Measurements from ENCODE around the gene PHAF1. TPM values are rescaled to one million over a fixed set of nuclear protein-coding genes. Genes with fewer than 3 reads are reported as not detected.

Gene PHAF1
- total and polyA plus RNA-seq, 2 of the 13 experiments (the other 11 are each of a cell fraction or from before 2014, with no cell fraction given): 48.3 to 174 TPM

GRCh38 chr16:67183627-67184452, 74.1 kb downstream of the PHAF1 start, which contains the start of gene MATCAP1 (continued):
- TF ChIP-seq SP140L (CRISPR knock-in tag; IDR thresholded peaks at IDR 0.05; ENCODE audit: borderline replicate concordance) (no peak), MXI1 (IDR thresholded peaks at IDR 0.05; ENCODE audit: borderline replicate concordance, low read depth, low read length) (peak; percentile 79; the same call in 1 of the 3 replicates), SYNCRIP (IDR thresholded peaks at IDR 0.05; ENCODE audit: insufficient read depth, low read depth, low read length) (no peak), ZNF44 (CRISPR knock-in tag; IDR thresholded peaks at IDR 0.05) (peak; percentile 80; the same call in 1 of the 2 replicates), ZNF552 (CRISPR knock-in tag; IDR thresholded peaks at IDR 0.05; ENCODE audit: borderline replicate concordance) (no peak), ZNF781 (CRISPR knock-in tag; IDR thresholded peaks at IDR 0.05; ENCODE audit: borderline replicate concordance, not compliant biosample characterization) (no peak), ZBTB39 (CRISPR knock-in tag; IDR thresholded peaks at IDR 0.05) (no peak; the same call in 1 of the 2 replicates), PRDM10 (CRISPR knock-in tag; IDR thresholded peaks at IDR 0.05; ENCODE audit: low read depth) (peak; percentile 69; the same call in 1 of the 2 replicates), ZNF788 (CRISPR knock-in tag; IDR thresholded peaks at IDR 0.05; ENCODE audit: borderline replicate concordance) (peak; percentile 76; the same call in 1 of the 2 replicates), TRIM22 (IDR thresholded peaks at IDR 0.05) (no peak), ZNF607 (CRISPR knock-in tag; IDR thresholded peaks at IDR 0.05; ENCODE audit: borderline replicate concordance) (peak; percentile 51)
- TF ChIP-seq, protein P1, sequence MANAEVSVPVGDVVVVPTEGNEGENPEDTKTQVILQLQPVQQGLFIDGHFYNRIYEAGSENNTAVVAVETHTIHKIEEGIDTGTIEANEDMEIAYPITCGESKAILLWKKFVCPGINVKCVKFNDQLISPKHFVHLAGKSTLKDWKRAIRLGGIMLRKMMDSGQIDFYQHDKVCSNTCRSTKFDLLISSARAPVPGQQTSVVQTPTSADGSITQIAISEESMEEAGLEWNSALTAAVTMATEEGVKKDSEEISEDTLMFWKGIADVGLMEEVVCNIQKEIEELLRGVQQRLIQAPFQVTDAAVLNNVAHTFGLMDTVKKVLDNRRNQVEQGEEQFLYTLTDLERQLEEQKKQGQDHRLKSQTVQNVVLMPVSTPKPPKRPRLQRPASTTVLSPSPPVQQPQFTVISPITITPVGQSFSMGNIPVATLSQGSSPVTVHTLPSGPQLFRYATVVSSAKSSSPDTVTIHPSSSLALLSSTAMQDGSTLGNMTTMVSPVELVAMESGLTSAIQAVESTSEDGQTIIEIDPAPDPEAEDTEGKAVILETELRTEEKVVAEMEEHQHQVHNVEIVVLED (CRISPR knock-in tag; IDR thresholded peaks at IDR 0.05; ENCODE audit: borderline replicate concordance): peak; percentile 99
- TF ChIP-seq, protein P2, sequence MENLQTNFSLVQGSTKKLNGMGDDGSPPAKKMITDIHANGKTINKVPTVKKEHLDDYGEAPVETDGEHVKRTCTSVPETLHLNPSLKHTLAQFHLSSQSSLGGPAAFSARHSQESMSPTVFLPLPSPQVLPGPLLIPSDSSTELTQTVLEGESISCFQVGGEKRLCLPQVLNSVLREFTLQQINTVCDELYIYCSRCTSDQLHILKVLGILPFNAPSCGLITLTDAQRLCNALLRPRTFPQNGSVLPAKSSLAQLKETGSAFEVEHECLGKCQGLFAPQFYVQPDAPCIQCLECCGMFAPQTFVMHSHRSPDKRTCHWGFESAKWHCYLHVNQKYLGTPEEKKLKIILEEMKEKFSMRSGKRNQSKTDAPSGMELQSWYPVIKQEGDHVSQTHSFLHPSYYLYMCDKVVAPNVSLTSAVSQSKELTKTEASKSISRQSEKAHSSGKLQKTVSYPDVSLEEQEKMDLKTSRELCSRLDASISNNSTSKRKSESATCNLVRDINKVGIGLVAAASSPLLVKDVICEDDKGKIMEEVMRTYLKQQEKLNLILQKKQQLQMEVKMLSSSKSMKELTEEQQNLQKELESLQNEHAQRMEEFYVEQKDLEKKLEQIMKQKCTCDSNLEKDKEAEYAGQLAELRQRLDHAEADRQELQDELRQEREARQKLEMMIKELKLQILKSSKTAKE (CRISPR knock-in tag; IDR thresholded peaks at IDR 0.05; ENCODE audit: borderline replicate concordance): no peak

All from HepG2 (cell line).